ENCODE results near the gene SETBP1.

DNA sequence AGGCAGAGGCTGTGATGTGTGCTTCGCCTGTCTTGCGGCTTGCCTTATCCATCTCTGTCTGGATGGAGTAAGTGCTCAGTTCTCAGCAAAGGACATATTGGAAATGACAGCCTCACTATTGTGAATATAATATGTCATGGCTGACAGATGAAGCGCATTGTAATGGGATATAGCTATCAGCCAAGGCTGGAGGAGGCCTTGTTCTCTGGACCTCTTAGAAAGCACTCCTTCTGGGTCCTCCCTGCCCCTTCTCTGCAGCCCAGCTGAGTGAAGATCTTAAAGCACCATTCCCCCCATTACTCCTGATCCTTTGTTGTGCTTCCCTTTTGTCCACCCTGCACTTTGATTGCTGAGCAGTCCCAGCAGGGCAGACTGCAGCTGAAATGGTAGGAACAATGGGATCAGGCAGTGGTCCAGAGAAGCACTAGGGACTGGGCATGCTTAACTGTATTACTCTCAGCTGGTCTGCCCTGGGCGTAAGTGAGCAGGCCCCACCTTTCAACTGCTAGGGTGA, 265.3 kb downstream of the SETBP1 start:
- TF ChIP-seq, protein P1, sequence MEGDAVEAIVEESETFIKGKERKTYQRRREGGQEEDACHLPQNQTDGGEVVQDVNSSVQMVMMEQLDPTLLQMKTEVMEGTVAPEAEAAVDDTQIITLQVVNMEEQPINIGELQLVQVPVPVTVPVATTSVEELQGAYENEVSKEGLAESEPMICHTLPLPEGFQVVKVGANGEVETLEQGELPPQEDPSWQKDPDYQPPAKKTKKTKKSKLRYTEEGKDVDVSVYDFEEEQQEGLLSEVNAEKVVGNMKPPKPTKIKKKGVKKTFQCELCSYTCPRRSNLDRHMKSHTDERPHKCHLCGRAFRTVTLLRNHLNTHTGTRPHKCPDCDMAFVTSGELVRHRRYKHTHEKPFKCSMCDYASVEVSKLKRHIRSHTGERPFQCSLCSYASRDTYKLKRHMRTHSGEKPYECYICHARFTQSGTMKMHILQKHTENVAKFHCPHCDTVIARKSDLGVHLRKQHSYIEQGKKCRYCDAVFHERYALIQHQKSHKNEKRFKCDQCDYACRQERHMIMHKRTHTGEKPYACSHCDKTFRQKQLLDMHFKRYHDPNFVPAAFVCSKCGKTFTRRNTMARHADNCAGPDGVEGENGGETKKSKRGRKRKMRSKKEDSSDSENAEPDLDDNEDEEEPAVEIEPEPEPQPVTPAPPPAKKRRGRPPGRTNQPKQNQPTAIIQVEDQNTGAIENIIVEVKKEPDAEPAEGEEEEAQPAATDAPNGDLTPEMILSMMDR (IDR thresholded peaks at IDR 0.05; ENCODE audit: insufficient read depth, low read depth, low read length) = no peak
- no peak for TF ChIP-seq EZH2 (IDR thresholded peaks at IDR 0.05; ENCODE audit: insufficient read depth, low read length)

All from astrocyte (in vitro differentiated cells and primary cell).